Measurements from ENCODE around the gene SPAG17.

- TF ChIP-seq CTCF (IDR thresholded peaks at IDR 0.05), result no peak
- no peak for TF ChIP-seq EP300 (IDR thresholded peaks at IDR 0.05)
- TF ChIP-seq POLR2AphosphoS5 (IDR thresholded peaks at IDR 0.05), result peak in 1 of 3 donors; percentile 82
Measured at GRCh38 chr1:118209648-118210047, 24.6 kb upstream of the SPAG17 start.

Data from suprapubic skin (tissue), 4 donors.